ENCODE results near the gene RNF43. TPM values are rescaled to one million over a fixed set of nuclear protein-coding genes. Genes with fewer than 3 reads are reported as not detected.

RNF43 gene
- total RNA-seq, result 1.5 and 2.1 TPM in 2 replicates

DNA sequence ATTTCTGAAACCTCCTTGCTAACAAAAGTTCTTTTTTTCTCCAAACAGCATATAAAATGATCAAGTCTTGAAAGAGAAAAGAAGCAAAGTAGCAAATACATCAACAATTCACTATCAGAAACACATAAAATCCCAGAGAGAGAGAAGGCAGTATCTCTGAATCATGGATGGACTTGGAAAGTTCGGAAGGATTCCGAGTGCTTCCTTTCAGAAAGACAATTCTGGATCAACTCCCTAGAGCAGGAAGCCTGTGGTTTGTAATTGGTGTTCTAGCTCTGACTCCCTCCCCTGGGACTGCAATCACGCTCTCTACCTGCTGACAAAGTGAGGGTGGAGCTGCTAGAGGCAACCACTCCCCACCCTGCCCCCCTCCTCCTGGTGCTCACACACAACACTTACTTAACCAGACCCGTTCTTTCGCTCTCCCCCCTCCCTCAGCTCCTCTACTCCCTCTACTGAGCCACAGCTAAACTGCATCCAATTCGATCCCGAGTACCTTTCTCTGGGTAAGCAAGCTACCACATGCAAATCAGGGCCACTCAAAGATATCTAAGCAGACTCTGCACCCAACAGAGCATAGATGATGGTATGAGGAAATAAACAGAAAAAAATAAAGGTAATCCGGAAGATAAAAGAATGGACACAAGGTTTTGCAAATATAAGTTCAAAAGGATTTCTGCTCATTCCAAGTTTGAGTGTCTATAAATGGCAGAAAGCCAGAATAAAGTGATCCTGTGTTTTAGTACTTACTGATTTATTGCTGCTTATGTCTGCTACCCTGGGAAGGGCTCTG lies at the start of gene RNF43:
Gene RNF43, minus strand, starts transcription at position 235 of the 793 bp plus-strand sequence. CDS start 1,957 bp downstream, outside the sequence.
- peak; percentile 100 for ATAC-seq (ENCODE audit: low read depth)
- Mint-ChIP-seq H3K27me3 (no peaks in the 10 kb centered on the region), H3K9me3 (no peaks in the 10 kb centered on the region), H3K36me3 (ENCODE audit: low read depth) (peaks cover 4% of the 10 kb centered on the region), H3K4me3 (peak within 1 kb of the TSS; percentile 12), H3K27ac (peak within 1 kb of the TSS; percentile 64), H3K4me1 (peaks cover 21% of the 10 kb centered on the region)
- TF ChIP-seq, protein P1, sequence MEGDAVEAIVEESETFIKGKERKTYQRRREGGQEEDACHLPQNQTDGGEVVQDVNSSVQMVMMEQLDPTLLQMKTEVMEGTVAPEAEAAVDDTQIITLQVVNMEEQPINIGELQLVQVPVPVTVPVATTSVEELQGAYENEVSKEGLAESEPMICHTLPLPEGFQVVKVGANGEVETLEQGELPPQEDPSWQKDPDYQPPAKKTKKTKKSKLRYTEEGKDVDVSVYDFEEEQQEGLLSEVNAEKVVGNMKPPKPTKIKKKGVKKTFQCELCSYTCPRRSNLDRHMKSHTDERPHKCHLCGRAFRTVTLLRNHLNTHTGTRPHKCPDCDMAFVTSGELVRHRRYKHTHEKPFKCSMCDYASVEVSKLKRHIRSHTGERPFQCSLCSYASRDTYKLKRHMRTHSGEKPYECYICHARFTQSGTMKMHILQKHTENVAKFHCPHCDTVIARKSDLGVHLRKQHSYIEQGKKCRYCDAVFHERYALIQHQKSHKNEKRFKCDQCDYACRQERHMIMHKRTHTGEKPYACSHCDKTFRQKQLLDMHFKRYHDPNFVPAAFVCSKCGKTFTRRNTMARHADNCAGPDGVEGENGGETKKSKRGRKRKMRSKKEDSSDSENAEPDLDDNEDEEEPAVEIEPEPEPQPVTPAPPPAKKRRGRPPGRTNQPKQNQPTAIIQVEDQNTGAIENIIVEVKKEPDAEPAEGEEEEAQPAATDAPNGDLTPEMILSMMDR (IDR thresholded peaks at IDR 0.05), result no peak
- DNase-seq, result peak; percentile 63
- ChIA-PET POLR2A (interaction anchor here (0.6 to 6.1 kb wide), 16 partner anchors 9 to 214 kb away, joined by 3 to 191 read pairs (median 7); partner anchors contain the start of genes HSF5, SUPT4H1 and TSPOAP1), CTCF (interaction anchor here (0.6 to 3.8 kb wide), 26 partner anchors 9 to 168 kb away, joined by 3 to 83 read pairs (median 6); partner anchors contain the start of genes SUPT4H1 and TSPOAP1)
- intact Hi-C loops (cut with micrococcal nuclease), result loop anchor here (1.0 kb wide), 7 partner anchors 65 to 198 kb away; partner anchors contain the start of genes MKS1 and SUPT4H1

DNA sequence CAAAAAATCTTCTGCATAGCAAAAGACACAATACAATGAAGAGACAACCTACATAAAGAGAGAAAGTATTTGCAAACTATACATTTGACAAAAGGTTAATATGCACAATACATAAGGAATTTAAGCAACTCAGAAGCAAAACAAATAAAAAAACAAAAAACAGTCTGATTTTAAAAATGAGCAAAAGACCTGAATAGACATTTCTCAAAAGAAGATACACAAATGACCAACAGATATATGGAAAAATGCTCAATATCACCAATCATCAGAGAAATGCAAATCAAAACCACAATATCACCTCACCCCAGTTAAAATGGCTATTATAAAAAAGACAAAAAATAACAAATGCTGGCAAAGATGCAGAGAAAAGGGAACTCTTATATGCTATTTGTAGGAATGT lies 38.2 kb upstream of the RNF43 start:
- no peak overlapping the region for H3K27ac Mint-ChIP-seq

DNA sequence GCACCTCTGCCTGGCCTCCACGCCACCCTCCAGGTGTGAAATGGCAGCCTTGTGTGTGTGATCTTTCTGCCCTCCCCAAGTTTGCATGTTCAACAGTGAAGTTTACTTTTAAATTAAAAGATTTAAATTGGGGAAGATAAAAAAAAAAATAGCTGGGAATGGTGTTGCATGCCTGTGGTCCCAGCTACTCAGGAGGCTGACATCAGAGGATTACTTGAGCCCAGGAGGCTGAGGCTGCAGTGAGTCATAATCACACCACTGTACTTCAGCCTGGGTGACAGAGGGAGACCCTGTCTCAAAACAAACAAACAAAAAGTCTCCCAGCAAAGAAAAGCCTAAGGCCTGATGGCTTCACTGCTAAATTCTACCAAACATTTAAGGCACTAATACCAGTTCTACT lies 35.4 kb upstream of the RNF43 start:
- Mint-ChIP-seq H3K27ac (no peak overlapping the region), H3K4me1 (no peaks in the 10 kb centered on the region), H3K9me3 (no peaks in the 10 kb centered on the region), H3K27me3 (no peaks in the 10 kb centered on the region), H3K36me3 (ENCODE audit: low read depth) (peaks cover 20% of the 10 kb centered on the region), H3K4me3 (no peak overlapping the region)
- no peak for ATAC-seq (ENCODE audit: low read depth)
- intact Hi-C loops (cut with micrococcal nuclease), result no loop called here
- TF ChIP-seq, protein P1 (IDR thresholded peaks at IDR 0.05), result no peak
- DNase-seq, result no peak
- ChIA-PET CTCF (no interaction called here), POLR2A (no interaction called here)

More for the DNA sequence above, 38.2 kb upstream of the RNF43 start:
- TF ChIP-seq, protein P1 (IDR thresholded peaks at IDR 0.05), result no peak
- CTCF ChIA-PET, result no interaction called here
- intact Hi-C loops (cut with micrococcal nuclease), result no loop called here
- Mint-ChIP-seq H3K27me3 (no peaks in the 10 kb centered on the region), H3K9me3 (no peaks in the 10 kb centered on the region), H3K36me3 (ENCODE audit: low read depth) (peaks cover 16% of the 10 kb centered on the region), H3K4me1 (no peaks in the 10 kb centered on the region), H3K4me3 (no peak overlapping the region)
- ATAC-seq (ENCODE audit: low read depth), result no peak
- no peak for DNase-seq
- POLR2A ChIA-PET, result no interaction called here

DNA sequence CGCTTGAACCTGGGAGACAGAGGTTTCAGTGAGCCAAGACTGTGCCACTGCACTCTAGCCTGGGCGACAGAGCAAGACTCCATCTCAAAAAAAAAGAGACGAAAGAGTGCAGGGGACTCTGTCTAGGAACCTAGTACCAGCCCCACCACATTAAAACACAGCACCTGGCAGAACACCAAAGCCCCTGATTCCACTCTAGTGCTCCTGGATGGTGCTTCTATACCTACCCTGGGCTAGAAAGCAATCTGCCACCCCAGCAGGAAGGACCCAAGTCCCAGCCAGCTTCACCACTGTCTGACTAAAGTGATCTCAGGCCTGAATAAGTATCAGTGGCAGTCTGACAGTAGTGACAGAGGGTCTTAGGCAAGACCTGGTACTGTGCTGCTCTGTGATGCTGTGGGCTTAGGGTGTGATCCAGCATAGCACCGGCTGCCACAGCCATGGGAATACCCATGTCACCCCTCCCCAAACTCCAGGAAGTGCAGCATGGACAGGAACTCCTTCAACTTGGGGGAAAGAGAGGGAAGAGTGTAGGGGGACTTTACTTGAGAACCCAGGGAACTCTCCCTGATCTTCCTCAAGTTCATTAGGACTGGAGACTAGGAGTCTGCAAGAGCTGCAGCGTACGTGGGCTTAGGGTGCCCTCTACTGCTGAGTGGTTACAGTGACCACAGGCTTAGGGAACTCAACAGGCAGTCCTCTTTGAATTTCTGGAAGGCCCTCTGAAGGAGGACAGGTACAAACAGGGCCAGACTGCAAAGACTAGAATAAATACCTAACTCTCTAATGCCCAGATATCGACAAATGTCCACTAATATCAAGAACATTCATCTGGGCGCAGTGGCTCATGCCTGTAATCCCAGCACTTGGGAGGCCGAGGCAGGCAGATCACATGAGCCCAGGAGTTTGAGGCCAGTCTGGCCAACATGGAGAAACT lies 30.0 kb upstream of the RNF43 start:
- Mint-ChIP-seq H3K4me3 (no peak overlapping the region), H3K36me3 (ENCODE audit: low read depth) (peaks cover 28% of the 10 kb centered on the region), H3K9me3 (no peaks in the 10 kb centered on the region), H3K27me3 (no peaks in the 10 kb centered on the region), H3K27ac (no peak overlapping the region), H3K4me1 (peaks cover 11% of the 10 kb centered on the region)
- DNase-seq, result peak; percentile 43
- intact Hi-C loops (cut with micrococcal nuclease), result loop anchor here (1.0 kb wide), 4 partner anchors 130 to 247 kb away; no protein-coding TSS in a partner anchor
- TF ChIP-seq, protein P1 (IDR thresholded peaks at IDR 0.05), result no peak
- ChIA-PET CTCF (interaction anchor here (0.6 to 7.3 kb wide), 9 partner anchors 30 to 247 kb away, joined by 3 to 103 read pairs (median 4); partner anchors contain the start of gene RNF43), POLR2A (interaction anchor here (1.0 to 2.3 kb wide), 4 partner anchors 110 to 130 kb away, joined by 3 to 13 read pairs (median 6); no protein-coding TSS in a partner anchor)
- peak; percentile 93 for ATAC-seq (ENCODE audit: low read depth)
